ENCODE measurements around the gene NUDT16. TPM values are rescaled to one million over a fixed set of nuclear protein-coding genes. Genes with fewer than 3 reads are reported as not detected.

Gene NUDT16
- total and polyA plus RNA-seq, 2 of the 8 experiments (the other 6 are each of a cell fraction or from before 2014, with no cell fraction given), result 8.5 to 19.1 TPM

- no peak for TF ChIP-seq ATF3 (IDR thresholded peaks at IDR 0.05; ENCODE audit: insufficient read depth, low read depth, low read length)
These were observed 19.8 kb upstream of the NUDT16 start (continued) for GRCh38 chr3:131361464-131362421.
